HL-60 (cell line): ENCODE data around the gene TMEM132D.

Experiments
- DNase-seq, 2 experiments: peaks; one replicate each; pipeline ENCODE4 v3.0.0-alpha.2; 2010 to 2020; ENCODE audit warnings: low read depth in 1 of 2, low spot score in 1 of 2
- H3K27ac ChIP-seq: fragments of 250-450 bp; sonication (Bioruptor Pico); replicated peaks from 2 replicates; pipeline ENCODE4 v1.5.1; 2020; ENCODE audit warnings: mild to moderate bottlenecking, moderate library complexity
- H3K27me3 ChIP-seq: fragments of 250-450 bp; sonication (Bioruptor Pico); 2 replicates; pipeline ENCODE4 v1.5.1; 2021; ENCODE audit warnings: mild to moderate bottlenecking, moderate library complexity; ENCODE audit not compliant: insufficient read depth, poor library complexity, severe bottlenecking
- H3K4me3 ChIP-seq: replicated peaks from 2 replicates; pipeline ENCODE4 v1.5.1; 2011; ENCODE audit warnings: mild to moderate bottlenecking, control low read depth, low read length; ENCODE audit not compliant: insufficient read depth
- GABPA ChIP-seq: IDR thresholded peaks from 2 replicates; pipeline ENCODE4 v1.6.1; 2012; ENCODE audit warnings: low read depth
- POLR2AphosphoS5 ChIP-seq: IDR thresholded peaks from 2 replicates; pipeline ENCODE4 v1.6.1; 2012; ENCODE audit warnings: low read depth
- SPI1 ChIP-seq: IDR thresholded peaks from 2 replicates; pipeline ENCODE4 v1.6.1; 2012; ENCODE audit warnings: low read depth, mild to moderate bottlenecking, borderline replicate concordance
- TF ChIP-seq, protein P1 (sequence below): IDR thresholded peaks from 2 replicates; pipeline ENCODE4 v1.6.1; 2012; ENCODE audit warnings: low read depth; ENCODE audit not compliant: insufficient replicate concordance
- TF ChIP-seq, protein P2 (sequence below): IDR thresholded peaks from one replicate; pipeline ENCODE4 v1.5.1; 2011; ENCODE audit warnings: low read length, control low read depth, inconsistent platforms; ENCODE audit not compliant: insufficient read depth

Gene TMEM132D

DNA sequence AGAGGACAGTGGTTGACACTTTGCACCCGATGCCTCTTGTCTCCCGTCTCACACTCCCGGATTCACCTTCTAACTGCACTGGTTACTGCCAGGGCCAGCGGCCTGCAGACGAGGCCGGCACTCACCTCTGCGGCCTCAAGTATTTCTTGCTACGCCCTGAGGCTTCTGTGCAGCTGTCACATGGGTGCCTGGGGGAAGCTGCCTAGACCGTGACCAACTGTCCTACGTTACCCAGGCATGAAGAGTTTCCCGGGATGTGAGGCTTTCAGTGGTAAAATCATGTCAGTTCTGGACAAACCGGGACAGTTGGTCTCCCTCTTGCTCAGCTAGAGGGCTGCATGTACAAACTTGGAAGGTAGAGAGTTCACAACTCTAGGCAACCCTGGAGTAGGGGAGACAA lies 776.1 kb downstream of the TMEM132D start:
- Histone ChIP-seq H3K27ac (no peak overlapping the region), H3K4me3 (no peak overlapping the region), H3K27me3 (no peaks in the 10 kb centered on the region)
- TF ChIP-seq, protein P1, sequence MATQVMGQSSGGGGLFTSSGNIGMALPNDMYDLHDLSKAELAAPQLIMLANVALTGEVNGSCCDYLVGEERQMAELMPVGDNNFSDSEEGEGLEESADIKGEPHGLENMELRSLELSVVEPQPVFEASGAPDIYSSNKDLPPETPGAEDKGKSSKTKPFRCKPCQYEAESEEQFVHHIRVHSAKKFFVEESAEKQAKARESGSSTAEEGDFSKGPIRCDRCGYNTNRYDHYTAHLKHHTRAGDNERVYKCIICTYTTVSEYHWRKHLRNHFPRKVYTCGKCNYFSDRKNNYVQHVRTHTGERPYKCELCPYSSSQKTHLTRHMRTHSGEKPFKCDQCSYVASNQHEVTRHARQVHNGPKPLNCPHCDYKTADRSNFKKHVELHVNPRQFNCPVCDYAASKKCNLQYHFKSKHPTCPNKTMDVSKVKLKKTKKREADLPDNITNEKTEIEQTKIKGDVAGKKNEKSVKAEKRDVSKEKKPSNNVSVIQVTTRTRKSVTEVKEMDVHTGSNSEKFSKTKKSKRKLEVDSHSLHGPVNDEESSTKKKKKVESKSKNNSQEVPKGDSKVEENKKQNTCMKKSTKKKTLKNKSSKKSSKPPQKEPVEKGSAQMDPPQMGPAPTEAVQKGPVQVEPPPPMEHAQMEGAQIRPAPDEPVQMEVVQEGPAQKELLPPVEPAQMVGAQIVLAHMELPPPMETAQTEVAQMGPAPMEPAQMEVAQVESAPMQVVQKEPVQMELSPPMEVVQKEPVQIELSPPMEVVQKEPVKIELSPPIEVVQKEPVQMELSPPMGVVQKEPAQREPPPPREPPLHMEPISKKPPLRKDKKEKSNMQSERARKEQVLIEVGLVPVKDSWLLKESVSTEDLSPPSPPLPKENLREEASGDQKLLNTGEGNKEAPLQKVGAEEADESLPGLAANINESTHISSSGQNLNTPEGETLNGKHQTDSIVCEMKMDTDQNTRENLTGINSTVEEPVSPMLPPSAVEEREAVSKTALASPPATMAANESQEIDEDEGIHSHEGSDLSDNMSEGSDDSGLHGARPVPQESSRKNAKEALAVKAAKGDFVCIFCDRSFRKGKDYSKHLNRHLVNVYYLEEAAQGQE = no peak
- TF ChIP-seq SPI1 (no peak), GABPA (no peak), POLR2AphosphoS5 (no peak)
- TF ChIP-seq, protein P2, sequence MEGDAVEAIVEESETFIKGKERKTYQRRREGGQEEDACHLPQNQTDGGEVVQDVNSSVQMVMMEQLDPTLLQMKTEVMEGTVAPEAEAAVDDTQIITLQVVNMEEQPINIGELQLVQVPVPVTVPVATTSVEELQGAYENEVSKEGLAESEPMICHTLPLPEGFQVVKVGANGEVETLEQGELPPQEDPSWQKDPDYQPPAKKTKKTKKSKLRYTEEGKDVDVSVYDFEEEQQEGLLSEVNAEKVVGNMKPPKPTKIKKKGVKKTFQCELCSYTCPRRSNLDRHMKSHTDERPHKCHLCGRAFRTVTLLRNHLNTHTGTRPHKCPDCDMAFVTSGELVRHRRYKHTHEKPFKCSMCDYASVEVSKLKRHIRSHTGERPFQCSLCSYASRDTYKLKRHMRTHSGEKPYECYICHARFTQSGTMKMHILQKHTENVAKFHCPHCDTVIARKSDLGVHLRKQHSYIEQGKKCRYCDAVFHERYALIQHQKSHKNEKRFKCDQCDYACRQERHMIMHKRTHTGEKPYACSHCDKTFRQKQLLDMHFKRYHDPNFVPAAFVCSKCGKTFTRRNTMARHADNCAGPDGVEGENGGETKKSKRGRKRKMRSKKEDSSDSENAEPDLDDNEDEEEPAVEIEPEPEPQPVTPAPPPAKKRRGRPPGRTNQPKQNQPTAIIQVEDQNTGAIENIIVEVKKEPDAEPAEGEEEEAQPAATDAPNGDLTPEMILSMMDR = no peak
- DNase-seq = no peak

- no peak overlapping the region for H3K4me3 ChIP-seq
- no peak for DNase-seq
- H3K27me3 ChIP-seq = no peaks in the 10 kb centered on the region
- TF ChIP-seq POLR2AphosphoS5 (no peak), GABPA (no peak), SPI1 (no peak)
- TF ChIP-seq, protein P1 = no peak
- TF ChIP-seq, protein P2 = no peak
- H3K27ac ChIP-seq = no peak overlapping the region
Observed at GRCh38 chr12:129127211-129127610, 776.6 kb downstream of the TMEM132D start.

DNA sequence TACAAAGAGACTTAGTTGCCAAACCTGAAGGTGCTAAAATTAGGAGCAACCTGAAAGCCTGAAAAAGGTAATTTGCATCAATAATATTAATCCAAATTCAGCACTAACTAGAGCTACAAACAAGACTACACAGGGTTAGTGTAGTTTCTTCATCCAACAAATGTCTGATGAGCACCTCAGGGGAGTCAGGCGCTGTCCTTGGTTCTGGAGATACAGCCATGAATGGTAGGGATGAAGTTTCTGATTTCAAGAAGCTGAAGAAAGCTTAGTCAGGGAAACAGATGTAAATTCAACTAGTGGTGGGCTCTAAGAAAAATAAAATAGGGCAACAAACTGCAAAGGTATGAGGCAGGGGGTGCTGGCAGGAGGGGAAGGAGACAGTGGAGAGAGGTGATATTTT lies 784.3 kb downstream of the TMEM132D start:
- no peak for DNase-seq
- Histone ChIP-seq H3K4me3 (no peak overlapping the region), H3K27me3 (no peaks in the 10 kb centered on the region), H3K27ac (no peak overlapping the region)
- TF ChIP-seq SPI1 = no peak
- TF ChIP-seq, protein P1 = peak; percentile 93

DNA sequence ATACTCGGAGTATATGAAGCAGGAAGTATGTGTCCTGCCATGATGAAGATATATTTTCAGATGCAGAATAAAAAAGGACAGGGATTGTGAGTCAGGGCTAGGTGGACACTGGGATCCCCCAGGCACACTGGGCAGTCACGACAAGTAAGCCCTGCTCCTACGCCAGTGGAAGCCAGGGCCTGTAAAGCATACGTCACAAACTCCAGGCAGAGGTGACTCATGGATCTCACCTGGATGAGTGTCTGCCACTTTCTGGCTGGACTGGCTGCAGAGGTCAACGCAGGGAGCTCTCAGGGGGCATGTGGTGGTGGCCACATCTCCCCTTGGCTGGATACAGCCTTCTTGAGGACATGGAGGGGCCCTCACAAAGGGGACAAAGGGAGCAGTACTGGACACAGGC lies 788.3 kb downstream of the TMEM132D start:
- no peaks in the 10 kb centered on the region for H3K27me3 ChIP-seq
- no peak for DNase-seq
- TF ChIP-seq, protein P1 = no peak
- no peak for TF ChIP-seq POLR2AphosphoS5
- TF ChIP-seq SPI1 = no peak
- TF ChIP-seq, protein P2 = no peak
- TF ChIP-seq GABPA = no peak
- no peak overlapping the region for H3K27ac ChIP-seq
- no peak overlapping the region for H3K4me3 ChIP-seq
